GM12878 (cell line): ENCODE measurements around the gene OR1I1.

Source experiments
- BHLHE40 ChIP-seq, 2 experiments: fragments of 450-650 bp in 1 of 2; IDR thresholded peaks; 2 replicates each; pipeline ENCODE4 v1.6.1; 2011 to 2017; ENCODE audit warnings: low read depth in 2 of 2, borderline replicate concordance in 1 of 2, improper control_type of control experiment in 1 of 2, low read length in 1 of 2, mild to moderate bottlenecking in 1 of 2
- EZH2 ChIP-seq: IDR thresholded peaks from 2 replicates; pipeline ENCODE4 v1.6.1; 2012; ENCODE audit warnings: low read depth, mild to moderate bottlenecking, control low read depth, inconsistent platforms, low read length, borderline replicate concordance; ENCODE audit not compliant: control insufficient read depth
- FOS ChIP-seq: IDR thresholded peaks from 3 replicates; pipeline ENCODE4 v1.6.1; 2011; ENCODE audit warnings: borderline replicate concordance; ENCODE audit not compliant: insufficient read length; ENCODE audit errors: extremely low read depth
- POLR2AphosphoS5 ChIP-seq: IDR thresholded peaks from 2 replicates; pipeline ENCODE4 v1.6.1; 2011; ENCODE audit warnings: mild to moderate bottlenecking, low read length, inconsistent platforms
- RAD21 ChIP-seq: IDR thresholded peaks from 2 replicates; pipeline ENCODE4 v1.6.1; 2011; ENCODE audit warnings: mild to moderate bottlenecking, low read depth, low read length, moderate library complexity; ENCODE audit not compliant: insufficient read depth
- TF ChIP-seq, protein P1 (sequence below), 3 experiments: IDR thresholded peaks in 2 of 3; conservative IDR thresholded peaks in 1 of 3; 2 replicates each; pipeline ENCODE4 v1.5.1; 2011; ENCODE audit warnings: low read depth in 3 of 3, low read length in 3 of 3, mild to moderate bottlenecking in 3 of 3, control low read depth in 2 of 3, moderate library complexity in 2 of 3, inconsistent platforms in 1 of 3, mixed read lengths in 1 of 3; ENCODE audit not compliant: control insufficient read depth in 2 of 3, insufficient read depth in 1 of 3; ENCODE audit errors: extremely low read depth in 1 of 3

GRCh38 chr19:15048128-15048527 lies 33.9 kb upstream of the OR1I1 start:
- no peak for TF ChIP-seq BHLHE40 (IDR thresholded peaks at IDR 0.05; ENCODE audit: borderline replicate concordance in 1 of 2, low read depth in 2 of 2, low read length in 1 of 2)
- no peak for TF ChIP-seq POLR2AphosphoS5
- TF ChIP-seq, protein P1, sequence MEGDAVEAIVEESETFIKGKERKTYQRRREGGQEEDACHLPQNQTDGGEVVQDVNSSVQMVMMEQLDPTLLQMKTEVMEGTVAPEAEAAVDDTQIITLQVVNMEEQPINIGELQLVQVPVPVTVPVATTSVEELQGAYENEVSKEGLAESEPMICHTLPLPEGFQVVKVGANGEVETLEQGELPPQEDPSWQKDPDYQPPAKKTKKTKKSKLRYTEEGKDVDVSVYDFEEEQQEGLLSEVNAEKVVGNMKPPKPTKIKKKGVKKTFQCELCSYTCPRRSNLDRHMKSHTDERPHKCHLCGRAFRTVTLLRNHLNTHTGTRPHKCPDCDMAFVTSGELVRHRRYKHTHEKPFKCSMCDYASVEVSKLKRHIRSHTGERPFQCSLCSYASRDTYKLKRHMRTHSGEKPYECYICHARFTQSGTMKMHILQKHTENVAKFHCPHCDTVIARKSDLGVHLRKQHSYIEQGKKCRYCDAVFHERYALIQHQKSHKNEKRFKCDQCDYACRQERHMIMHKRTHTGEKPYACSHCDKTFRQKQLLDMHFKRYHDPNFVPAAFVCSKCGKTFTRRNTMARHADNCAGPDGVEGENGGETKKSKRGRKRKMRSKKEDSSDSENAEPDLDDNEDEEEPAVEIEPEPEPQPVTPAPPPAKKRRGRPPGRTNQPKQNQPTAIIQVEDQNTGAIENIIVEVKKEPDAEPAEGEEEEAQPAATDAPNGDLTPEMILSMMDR (IDR thresholded peaks at IDR 0.05 in 2 of 3, conservative IDR thresholded peaks at IDR 0.05 in 1 of 3; ENCODE audit: control insufficient read depth in 2 of 3, extremely low read depth in 1 of 3, insufficient read depth in 1 of 3, low read depth in 3 of 3, low read length in 3 of 3), result no peak
- no peak for TF ChIP-seq RAD21
- TF ChIP-seq FOS, result no peak
- TF ChIP-seq EZH2, result no peak
